Lung (tissue), 12 donors: Measurements from ENCODE around the gene PCGF5. TPM values are rescaled to one million over a fixed set of nuclear protein-coding genes. Genes with fewer than 3 reads are reported as not detected.
A peak's percentile ranks its signal among the peaks of the same experiment; 100 is the strongest.

Experiments
- ATAC-seq: fragments of 200-7000 bp; cut with Tn5 transposase; one replicate; pipeline ENCODE4 v1.9.1; 2020; ENCODE audit warnings: moderate number of reproducible peaks; ENCODE audit not compliant: insufficient read depth, low FRiP score
- DNase-seq, 3 donors: peaks; one replicate each; pipeline ENCODE4 v3.0.0-alpha.2; 2013 to 2017
- H3K27ac ChIP-seq, 2 donors: one replicate each; pipeline ENCODE4 v1.5.1; 2013; ENCODE audit warnings: mild to moderate bottlenecking in 2 of 2, moderate library complexity in 2 of 2, control low read depth in 1 of 2, inconsistent platforms in 1 of 2, low read depth in 1 of 2, low read length in 1 of 2
- H3K27me3 ChIP-seq, 3 donors: one replicate each; pipeline ENCODE4 v1.5.1; 2013; ENCODE audit warnings: low read length in 2 of 3; ENCODE audit not compliant: control insufficient read depth in 3 of 3, insufficient read depth in 3 of 3
- H3K36me3 ChIP-seq, 4 donors: one replicate each; pipeline ENCODE4 v1.5.1; 2013; ENCODE audit warnings: low read length in 4 of 4, mild to moderate bottlenecking in 1 of 4, moderate library complexity in 1 of 4; ENCODE audit not compliant: control insufficient read depth in 4 of 4, insufficient read depth in 4 of 4
- H3K4me1 ChIP-seq, 5 donors: one replicate each; pipeline ENCODE4 v1.5.1; 2013; ENCODE audit warnings: low read length in 5 of 5, mild to moderate bottlenecking in 2 of 5, moderate library complexity in 1 of 5; ENCODE audit not compliant: control insufficient read depth in 5 of 5, insufficient read depth in 5 of 5
- H3K4me3 ChIP-seq: one replicate; pipeline ENCODE4 v1.5.1; 2013; ENCODE audit warnings: mild to moderate bottlenecking, control low read depth, moderate library complexity
- H3K9ac ChIP-seq, 2 donors: one replicate each; pipeline ENCODE4 v1.5.1; 2013; ENCODE audit warnings: low read length in 2 of 2, control low read depth in 1 of 2; ENCODE audit not compliant: insufficient read depth in 1 of 2
- H3K9me3 ChIP-seq, 4 donors: one replicate each; pipeline ENCODE4 v1.5.1; 2013; ENCODE audit warnings: low read length in 3 of 4, mild to moderate bottlenecking in 1 of 4, moderate library complexity in 1 of 4; ENCODE audit not compliant: control insufficient read depth in 4 of 4, insufficient read depth in 3 of 4
- CTCF ChIP-seq: IDR thresholded peaks from 2 replicates; pipeline ENCODE4 v1.5.1; 2012; ENCODE audit warnings: mild to moderate bottlenecking; ENCODE audit errors: control extremely low read depth, extremely low read depth
- WGBS, 2 donors: extraction: QIAGEN DNeasy Blood & Tissue Kit; methylation state at CpG; one replicate each; pipeline ENCODE4 v1.1.7; 2013; 5-methylcytosine and 5-hydroxymethylcytosine counted together
- polyA plus RNA-seq, 2 donors: library from polyadenylated mRNA; stranded (reverse); fragments of 200-250 nt; gene quantifications; one replicate each; pipeline ENCODE4 v1.2.1, GENCODE V29; 2013
- total RNA-seq, 2 donors: library from RNA; depleted of rRNA in 1 of 2; stranded (reverse); fragments of >200 nt in 1 of 2; gene quantifications; one replicate each; pipeline ENCODE4 v1.2.1, GENCODE V29; 2014 to 2021
- donor health status: control.
- donor health status: control.
- donor health status: Bipolar disorder and iron deficiency.
- donor health status: healthy.
- donor health status: DM: yes; HTN: yes; CAD: no.

The PCGF5 gene
- total and polyA plus RNA-seq, 4 donors = 27.2 to 36.9 (median 32.6) TPM

- ATAC-seq (no peak), DNase-seq (peak in 1 of 3 donors; percentile 14)
- no peaks in the 10 kb centered on the region for H3K9me3 ChIP-seq
- no peak for TF ChIP-seq CTCF
- H3K27ac ChIP-seq = peak overlapping the region in 1 of 2 donors; percentile 67
- WGBS, 2 donors = 38 to 43% methylated on average over 8 of the region's 8 CpGs
- no peaks in the 10 kb centered on the region for H3K27me3 ChIP-seq
- peaks cover 0 to 5% (median 0%) of the 10 kb centered on the region in 4 donors for H3K36me3 ChIP-seq
- H3K9ac ChIP-seq = no peak overlapping the region
- H3K4me3 ChIP-seq = no peak overlapping the region
- H3K4me1 ChIP-seq = peaks cover 2 to 22% (median 9%) of the 10 kb centered on the region in 5 donors
These were observed 881 bp upstream of the PCGF5 start for GRCh38 chr10:91219371-91220193.

- no peak for TF ChIP-seq CTCF
- Histone ChIP-seq H3K36me3 (peaks cover 0 to 5% (median 0%) of the 10 kb centered on the region in 4 donors), H3K27ac (peak overlapping the region; percentile 97 to 98), H3K4me3 (peak overlapping the region; percentile 98), H3K4me1 (peaks cover 2 to 22% (median 9%) of the 10 kb centered on the region in 5 donors), H3K9me3 (no peaks in the 10 kb centered on the region), H3K27me3 (no peaks in the 10 kb centered on the region), H3K9ac (peak overlapping the region; percentile 59 to 91)
- ATAC-seq (peak; percentile 22), DNase-seq (peak; percentile 33 to 59 (median 40))
- 1 to 2% methylated on average over 19 to 40 of the region's 40 CpGs for WGBS, 2 donors
These were observed 652 bp downstream of the PCGF5 start for GRCh38 chr10:91220954-91221675.

- no peaks in the 10 kb centered on the region for H3K27me3 ChIP-seq
- 75 to 85% methylated on average over 3 of the region's 3 CpGs for WGBS, 2 donors
- no peak overlapping the region for H3K4me3 ChIP-seq
- H3K4me1 ChIP-seq = peaks cover 0 to 18% (median 9%) of the 10 kb centered on the region in 5 donors
- no peak overlapping the region for H3K9ac ChIP-seq
- ATAC-seq (no peak), DNase-seq (no peak)
- H3K36me3 ChIP-seq = peaks cover 0 to 16% (median 6%) of the 10 kb centered on the region in 4 donors
- TF ChIP-seq CTCF = no peak
- no peaks in the 10 kb centered on the region for H3K9me3 ChIP-seq
- no peak overlapping the region for H3K27ac ChIP-seq
These were observed 5.6 kb downstream of the PCGF5 start for GRCh38 chr10:91226093-91226492.
